ENCODE data around the gene SOX18. TPM values are rescaled to one million over a fixed set of nuclear protein-coding genes. Genes with fewer than 3 reads are reported as not detected.
A peak's percentile ranks its signal among the peaks of the same experiment; 100 is the strongest.

SOX18 gene
- total and polyA plus RNA-seq, 2 of the 13 experiments (the other 11 are each of a cell fraction or from before 2014, with no cell fraction given) = 1.6 to 1.9 TPM

DNA sequence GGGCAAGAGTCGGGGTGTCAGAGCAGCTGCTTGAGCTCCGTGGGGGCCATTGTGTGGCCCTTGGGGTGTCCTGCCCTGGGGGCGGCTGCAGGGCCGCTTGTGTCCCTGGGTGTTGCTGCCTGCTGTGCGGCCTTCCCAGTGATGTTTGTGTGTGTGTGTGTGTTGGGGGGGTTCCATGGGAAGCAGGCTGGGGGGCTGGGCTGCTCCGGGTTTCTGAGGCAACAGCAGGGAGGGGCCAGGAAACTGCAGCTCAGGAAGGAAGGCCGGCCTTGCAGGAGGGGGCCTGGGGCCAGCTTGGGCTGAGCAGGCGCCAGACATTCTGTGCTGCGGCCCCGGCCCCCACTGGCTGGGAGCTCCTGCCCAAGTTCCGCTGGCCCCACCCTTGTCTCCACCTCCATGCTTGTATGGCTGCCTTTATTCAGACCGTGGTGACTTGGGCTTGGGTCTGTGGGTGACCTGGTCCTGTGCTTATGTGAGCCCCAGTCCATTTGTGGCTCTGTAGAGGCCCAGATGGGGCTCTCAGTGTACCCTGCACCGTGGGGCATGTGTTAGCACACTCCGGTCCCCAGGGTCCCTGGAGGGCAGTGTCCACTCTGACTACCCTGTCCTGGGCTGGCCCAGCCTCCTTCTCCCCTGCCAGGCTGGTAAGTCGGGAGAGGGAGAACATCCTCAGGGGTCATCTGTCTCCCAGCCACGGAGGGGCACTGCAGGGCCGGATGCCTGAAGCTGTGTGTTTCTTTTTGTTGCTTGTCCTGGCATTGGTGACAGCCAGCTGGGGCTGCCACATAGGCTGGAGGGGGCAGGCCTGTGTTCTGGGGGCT is 4.6 kb upstream of the SOX18 start (continued):
- TF ChIP-seq ZNF430 (CRISPR knock-in tag; IDR thresholded peaks at IDR 0.05) (peak; percentile 24; the same call in 1 of the 2 replicates), ZNF556 (CRISPR knock-in tag; IDR thresholded peaks at IDR 0.05; ENCODE audit: borderline replicate concordance) (no peak; the same call in 1 of the 2 replicates), NCOA2 (CRISPR knock-in tag; IDR thresholded peaks at IDR 0.05) (peak; percentile 46), FOSL2 (CRISPR knock-in tag; IDR thresholded peaks at IDR 0.05) (no peak), SMARCC2 (IDR thresholded peaks at IDR 0.05) (no peak), ZNF562 (CRISPR knock-in tag; IDR thresholded peaks at IDR 0.05; ENCODE audit: borderline replicate concordance) (no peak), ZNF652 (CRISPR knock-in tag; IDR thresholded peaks at IDR 0.05; ENCODE audit: borderline replicate concordance, low read depth) (peak; percentile 9; the same call in 1 of the 2 replicates), ZNF431 (CRISPR knock-in tag; IDR thresholded peaks at IDR 0.05; ENCODE audit: borderline replicate concordance, low read depth) (peak; percentile 74; the same call in 1 of the 2 replicates), MED1 (CRISPR knock-in tag; IDR thresholded peaks at IDR 0.05) (peak; percentile 81), ZNF263 (CRISPR knock-in tag; IDR thresholded peaks at IDR 0.05) (peak; percentile 76), ZNF674 (CRISPR knock-in tag; IDR thresholded peaks at IDR 0.05; ENCODE audit: low read depth) (no peak; the same call in 1 of the 2 replicates), ZNF205 (CRISPR knock-in tag; IDR thresholded peaks at IDR 0.05) (peak; percentile 88)
- TF ChIP-seq, protein P1, sequence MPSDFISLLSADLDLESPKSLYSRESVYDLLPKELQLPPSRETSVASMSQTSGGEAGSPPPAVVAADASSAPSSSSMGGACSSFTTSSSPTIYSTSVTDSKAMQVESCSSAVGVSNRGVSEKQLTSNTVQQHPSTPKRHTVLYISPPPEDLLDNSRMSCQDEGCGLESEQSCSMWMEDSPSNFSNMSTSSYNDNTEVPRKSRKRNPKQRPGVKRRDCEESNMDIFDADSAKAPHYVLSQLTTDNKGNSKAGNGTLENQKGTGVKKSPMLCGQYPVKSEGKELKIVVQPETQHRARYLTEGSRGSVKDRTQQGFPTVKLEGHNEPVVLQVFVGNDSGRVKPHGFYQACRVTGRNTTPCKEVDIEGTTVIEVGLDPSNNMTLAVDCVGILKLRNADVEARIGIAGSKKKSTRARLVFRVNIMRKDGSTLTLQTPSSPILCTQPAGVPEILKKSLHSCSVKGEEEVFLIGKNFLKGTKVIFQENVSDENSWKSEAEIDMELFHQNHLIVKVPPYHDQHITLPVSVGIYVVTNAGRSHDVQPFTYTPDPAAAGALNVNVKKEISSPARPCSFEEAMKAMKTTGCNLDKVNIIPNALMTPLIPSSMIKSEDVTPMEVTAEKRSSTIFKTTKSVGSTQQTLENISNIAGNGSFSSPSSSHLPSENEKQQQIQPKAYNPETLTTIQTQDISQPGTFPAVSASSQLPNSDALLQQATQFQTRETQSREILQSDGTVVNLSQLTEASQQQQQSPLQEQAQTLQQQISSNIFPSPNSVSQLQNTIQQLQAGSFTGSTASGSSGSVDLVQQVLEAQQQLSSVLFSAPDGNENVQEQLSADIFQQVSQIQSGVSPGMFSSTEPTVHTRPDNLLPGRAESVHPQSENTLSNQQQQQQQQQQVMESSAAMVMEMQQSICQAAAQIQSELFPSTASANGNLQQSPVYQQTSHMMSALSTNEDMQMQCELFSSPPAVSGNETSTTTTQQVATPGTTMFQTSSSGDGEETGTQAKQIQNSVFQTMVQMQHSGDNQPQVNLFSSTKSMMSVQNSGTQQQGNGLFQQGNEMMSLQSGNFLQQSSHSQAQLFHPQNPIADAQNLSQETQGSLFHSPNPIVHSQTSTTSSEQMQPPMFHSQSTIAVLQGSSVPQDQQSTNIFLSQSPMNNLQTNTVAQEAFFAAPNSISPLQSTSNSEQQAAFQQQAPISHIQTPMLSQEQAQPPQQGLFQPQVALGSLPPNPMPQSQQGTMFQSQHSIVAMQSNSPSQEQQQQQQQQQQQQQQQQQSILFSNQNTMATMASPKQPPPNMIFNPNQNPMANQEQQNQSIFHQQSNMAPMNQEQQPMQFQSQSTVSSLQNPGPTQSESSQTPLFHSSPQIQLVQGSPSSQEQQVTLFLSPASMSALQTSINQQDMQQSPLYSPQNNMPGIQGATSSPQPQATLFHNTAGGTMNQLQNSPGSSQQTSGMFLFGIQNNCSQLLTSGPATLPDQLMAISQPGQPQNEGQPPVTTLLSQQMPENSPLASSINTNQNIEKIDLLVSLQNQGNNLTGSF (CRISPR knock-in tag; IDR thresholded peaks at IDR 0.05) = peak; percentile 79
- TF ChIP-seq, protein P2, sequence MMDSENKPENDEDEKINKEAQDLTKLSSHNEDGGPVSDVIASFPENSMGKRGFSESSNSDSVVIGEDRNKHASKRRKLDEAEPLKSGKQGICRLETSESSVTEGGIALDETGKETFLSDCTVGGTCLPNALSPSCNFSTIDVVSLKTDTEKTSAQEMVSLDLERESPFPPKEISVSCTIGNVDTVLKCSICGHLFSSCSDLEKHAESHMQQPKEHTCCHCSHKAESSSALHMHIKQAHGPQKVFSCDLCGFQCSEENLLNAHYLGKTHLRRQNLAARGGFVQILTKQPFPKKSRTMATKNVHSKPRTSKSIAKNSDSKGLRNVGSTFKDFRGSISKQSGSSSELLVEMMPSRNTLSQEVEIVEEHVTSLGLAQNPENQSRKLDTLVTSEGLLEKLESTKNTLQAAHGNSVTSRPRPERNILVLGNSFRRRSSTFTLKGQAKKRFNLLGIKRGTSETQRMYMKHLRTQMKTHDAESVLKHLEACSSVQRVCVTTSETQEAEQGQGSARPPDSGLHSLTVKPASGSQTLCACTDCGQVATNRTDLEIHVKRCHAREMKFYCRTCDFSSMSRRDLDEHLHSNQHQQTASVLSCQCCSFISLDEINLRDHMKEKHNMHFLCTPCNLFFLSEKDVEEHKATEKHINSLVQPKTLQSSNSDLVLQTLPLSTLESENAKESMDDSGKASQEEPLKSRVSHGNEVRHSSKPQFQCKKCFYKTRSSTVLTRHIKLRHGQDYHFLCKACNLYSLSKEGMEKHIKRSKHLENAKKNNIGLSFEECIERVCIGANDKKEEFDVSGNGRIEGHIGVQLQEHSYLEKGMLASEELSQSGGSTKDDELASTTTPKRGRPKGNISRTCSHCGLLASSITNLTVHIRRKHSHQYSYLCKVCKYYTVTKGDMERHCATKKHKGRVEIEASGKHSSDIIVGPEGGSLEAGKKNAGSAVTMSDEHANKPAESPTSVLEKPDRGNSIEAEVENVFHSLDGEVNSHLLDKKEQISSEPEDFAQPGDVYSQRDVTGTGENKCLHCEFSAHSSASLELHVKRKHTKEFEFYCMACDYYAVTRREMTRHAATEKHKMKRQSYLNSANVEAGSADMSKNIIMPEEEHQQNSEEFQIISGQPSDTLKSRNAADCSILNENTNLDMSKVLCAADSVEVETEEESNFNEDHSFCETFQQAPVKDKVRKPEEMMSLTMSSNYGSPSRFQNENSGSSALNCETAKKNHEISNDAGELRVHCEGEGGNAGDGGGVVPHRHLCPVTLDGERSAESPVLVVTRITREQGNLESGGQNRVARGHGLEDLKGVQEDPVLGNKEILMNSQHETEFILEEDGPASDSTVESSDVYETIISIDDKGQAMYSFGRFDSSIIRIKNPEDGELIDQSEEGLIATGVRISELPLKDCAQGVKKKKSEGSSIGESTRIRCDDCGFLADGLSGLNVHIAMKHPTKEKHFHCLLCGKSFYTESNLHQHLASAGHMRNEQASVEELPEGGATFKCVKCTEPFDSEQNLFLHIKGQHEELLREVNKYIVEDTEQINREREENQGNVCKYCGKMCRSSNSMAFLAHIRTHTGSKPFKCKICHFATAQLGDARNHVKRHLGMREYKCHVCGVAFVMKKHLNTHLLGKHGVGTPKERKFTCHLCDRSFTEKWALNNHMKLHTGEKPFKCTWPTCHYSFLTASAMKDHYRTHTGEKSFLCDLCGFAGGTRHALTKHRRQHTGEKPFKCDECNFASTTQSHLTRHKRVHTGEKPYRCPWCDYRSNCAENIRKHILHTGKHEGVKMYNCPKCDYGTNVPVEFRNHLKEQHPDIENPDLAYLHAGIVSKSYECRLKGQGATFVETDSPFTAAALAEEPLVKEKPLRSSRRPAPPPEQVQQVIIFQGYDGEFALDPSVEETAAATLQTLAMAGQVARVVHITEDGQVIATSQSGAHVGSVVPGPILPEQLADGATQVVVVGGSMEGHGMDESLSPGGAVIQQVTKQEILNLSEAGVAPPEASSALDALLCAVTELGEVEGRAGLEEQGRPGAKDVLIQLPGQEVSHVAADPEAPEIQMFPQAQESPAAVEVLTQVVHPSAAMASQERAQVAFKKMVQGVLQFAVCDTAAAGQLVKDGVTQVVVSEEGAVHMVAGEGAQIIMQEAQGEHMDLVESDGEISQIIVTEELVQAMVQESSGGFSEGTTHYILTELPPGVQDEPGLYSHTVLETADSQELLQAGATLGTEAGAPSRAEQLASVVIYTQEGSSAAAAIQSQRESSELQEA (CRISPR knock-in tag; IDR thresholded peaks at IDR 0.05; ENCODE audit: not compliant biosample characterization) = no peak
- TF ChIP-seq, protein P3, sequence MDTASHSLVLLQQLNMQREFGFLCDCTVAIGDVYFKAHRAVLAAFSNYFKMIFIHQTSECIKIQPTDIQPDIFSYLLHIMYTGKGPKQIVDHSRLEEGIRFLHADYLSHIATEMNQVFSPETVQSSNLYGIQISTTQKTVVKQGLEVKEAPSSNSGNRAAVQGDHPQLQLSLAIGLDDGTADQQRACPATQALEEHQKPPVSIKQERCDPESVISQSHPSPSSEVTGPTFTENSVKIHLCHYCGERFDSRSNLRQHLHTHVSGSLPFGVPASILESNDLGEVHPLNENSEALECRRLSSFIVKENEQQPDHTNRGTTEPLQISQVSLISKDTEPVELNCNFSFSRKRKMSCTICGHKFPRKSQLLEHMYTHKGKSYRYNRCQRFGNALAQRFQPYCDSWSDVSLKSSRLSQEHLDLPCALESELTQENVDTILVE (CRISPR knock-in tag; IDR thresholded peaks at IDR 0.05) = peak; percentile 73

All from HepG2 (cell line).